OCI-LY3 (cell line): Measurements from ENCODE around the gene C16orf89.

Experiments
- CTCF ChIP-seq: fragments of 200-600, 300-600 bp; sonication (generic); IDR thresholded peaks from 2 replicates; pipeline ENCODE4 v1.5.1; 2014; ENCODE audit warnings: antibody characterized with exemption, low read length, low read depth
- EZH2phosphoT487 ChIP-seq: fragments of 200-600 bp; shearing (Covaris generic); IDR thresholded peaks from 2 replicates; pipeline ENCODE4 v1.6.1; 2018; ENCODE audit warnings: antibody characterized with exemption, mixed run types, low read depth

GRCh38 chr16:5059386-5060072 lies 6.2 kb downstream of the C16orf89 start:
- TF ChIP-seq CTCF = no peak
- no peak for TF ChIP-seq EZH2phosphoT487
